GM12878 (cell line): ENCODE measurements around the gene LIN7A. TPM values are rescaled to one million over a fixed set of nuclear protein-coding genes. Genes with fewer than 3 reads are reported as not detected.

Experiments
- ATAC-seq: fragments of 200-7000 bp; cut with Tn5 transposase; 3 replicates; pipeline ENCODE4 v1.9.1; 2020; ENCODE audit warnings: mild to moderate bottlenecking, moderate library complexity
- BruUV-seq: library from RNA; stranded (reverse); fragments of 400-500 nt; replicated peaks from 2 replicates; lab custom pipeline; 2021; lab: Mats Ljungman, UMichigan
- CTCF ChIA-PET: fragments of 300-600 bp; sonication (Branson Sonifier 250); formaldehyde crosslinking; extraction: SDS; loops from one replicate; lab custom pipeline; 2021; ENCODE audit warnings: inconsistent platforms; lab: Yijun Ruan, JAX
- POLR2A ChIA-PET: fragments of 350-600 bp; formaldehyde crosslinking; extraction: SDS; loops from one replicate; lab custom pipeline; 2021; ENCODE audit warnings: inconsistent platforms; lab: Charles Lee
- RAD21 ChIA-PET: fragments of 300-600 bp; sonication (Branson Sonifier 250); formaldehyde crosslinking; loops from one replicate; lab custom pipeline; 2023; ENCODE audit warnings: antibody characterized with exemption; ENCODE audit not compliant: unreplicated experiment; lab: Charles Lee
- SMC1A ChIA-PET: fragments of 300-600 bp; sonication (Branson Sonifier 250); formaldehyde crosslinking; loops from one replicate; lab custom pipeline; 2023; ENCODE audit not compliant: unreplicated experiment, uncharacterized antibody; lab: Charles Lee
- DNase-seq: peaks from one replicate; pipeline ENCODE4 v3.0.0-alpha.2; 2011; ENCODE audit warnings: low read depth, low spot score
- FAIRE-seq: peaks from 3 replicates; lab custom pipeline; 2011; peaks lifted over from hg19 to GRCh38; lab: Jason Lieb, UNC
- H2AFZ ChIP-seq: 2 replicates; pipeline ENCODE4 v1.6.0; 2011; ENCODE audit warnings: low read depth, low read length, control low read depth; ENCODE audit not compliant: control insufficient read depth
- H3K27ac ChIP-seq: 2 replicates; pipeline ENCODE4 v1.5.1; 2011; ENCODE audit warnings: control low read depth; ENCODE audit not compliant: control insufficient read depth, insufficient read depth
- H3K27me3 ChIP-seq, 2 experiments: replicated peaks in 1 of 2; 2 replicates each; pipeline versions ENCODE4 v1.6.0 to v1.6.1; 2011; ENCODE audit warnings: low read length in 1 of 2; ENCODE audit not compliant: control insufficient read depth in 2 of 2, insufficient read depth in 2 of 2
- H3K36me3 ChIP-seq, 2 experiments: 2 replicates each; pipeline ENCODE4 v1.5.1; 2011; ENCODE audit warnings: low read length in 1 of 2; ENCODE audit not compliant: control insufficient read depth in 2 of 2, insufficient read depth in 2 of 2
- H3K4me1 ChIP-seq: 2 replicates; pipeline ENCODE4 v1.6.1; 2011; ENCODE audit warnings: mild to moderate bottlenecking, low read length, moderate library complexity, mixed read lengths; ENCODE audit not compliant: control insufficient read depth, insufficient read depth
- H3K4me2 ChIP-seq: 2 replicates; pipeline ENCODE4 v1.6.0; 2011; ENCODE audit warnings: control low read depth; ENCODE audit not compliant: control insufficient read depth, insufficient read depth
- H3K4me3 ChIP-seq: fragments of 200-600 bp; sonication (generic); 2 replicates; pipeline ENCODE4 v1.5.1; 2016
- H3K79me2 ChIP-seq: 2 replicates; pipeline ENCODE4 v1.6.0; 2011; ENCODE audit warnings: low read length; ENCODE audit not compliant: control insufficient read depth, insufficient read depth
- H3K9ac ChIP-seq: 2 replicates; pipeline ENCODE4 v1.8.0; 2011; ENCODE audit warnings: low read length, control low read depth, mixed read lengths; ENCODE audit not compliant: control insufficient read depth, insufficient read depth
- H3K9me3 ChIP-seq: replicated peaks from 3 replicates; pipeline ENCODE4 v1.5.1; 2011; ENCODE audit warnings: mild to moderate bottlenecking, low read length; ENCODE audit not compliant: control insufficient read depth, insufficient read depth
- H4K20me1 ChIP-seq: 2 replicates; pipeline ENCODE4 v1.6.0; 2011; ENCODE audit not compliant: control insufficient read depth, insufficient read depth
- CEBPZ ChIP-seq: fragments of 150-350 bp; IDR thresholded peaks from 2 replicates; pipeline ENCODE4 v1.6.1; 2016; ENCODE audit warnings: low read depth, low read length
- ESRRA ChIP-seq: IDR thresholded peaks from 2 replicates; pipeline ENCODE4 v1.6.1; 2012; ENCODE audit warnings: mild to moderate bottlenecking, low read length, improper control_type of control experiment
- RELB ChIP-seq: fragments of 450-650 bp; IDR thresholded peaks from 2 replicates; pipeline ENCODE4 v1.6.1; 2017; ENCODE audit warnings: low read depth, mild to moderate bottlenecking, moderate library complexity
- SKIL ChIP-seq: fragments of 450-650 bp; IDR thresholded peaks from 2 replicates; pipeline ENCODE4 v1.6.1; 2017; ENCODE audit warnings: mild to moderate bottlenecking, low read depth, inconsistent platforms; ENCODE audit not compliant: poor library complexity, severe bottlenecking
- SREBF1 ChIP-seq: IDR thresholded peaks from 2 replicates; pipeline ENCODE4 v1.6.1; 2012; ENCODE audit warnings: mild to moderate bottlenecking, low read length
- SRF ChIP-seq, 2 experiments: IDR thresholded peaks; 2 replicates each; pipeline ENCODE4 v1.6.1; 2011; ENCODE audit warnings: low read depth in 2 of 2, low read length in 2 of 2, mild to moderate bottlenecking in 1 of 2, moderate library complexity in 1 of 2
- ZBTB11 ChIP-seq: fragments of 450-650 bp; formaldehyde crosslinking; IDR thresholded peaks from 2 replicates; pipeline ENCODE4 v1.5.0; 2022; ENCODE audit warnings: mild to moderate bottlenecking, missing genetic modification characterization
- WGBS: methylation state at CpG from one replicate; pipeline ENCODE4 v1.1.6; 2016; ENCODE audit warnings: low lambda C conversion rate; ENCODE audit not compliant: insufficient replicate concordance, insufficient coverage; ENCODE audit errors: missing lambda C conversion rate; 5-methylcytosine and 5-hydroxymethylcytosine counted together
- in situ Hi-C: fragments of 300-500 bp; cut with MboI; formaldehyde crosslinking; loops from 9 replicates; pipeline ENCODE4 v1.14.3; 2018; ENCODE audit warnings: mixed read lengths
- intact Hi-C: fragments of 100-400 bp; cut with micrococcal nuclease; formaldehyde crosslinking; loops from one replicate; pipeline ENCODE4 v1.14.2; 2022; ENCODE audit not compliant: unreplicated experiment
- polyA plus RNA-seq, 11 experiments: library from polyadenylated mRNA; depleted of rRNA in 4 of 11; unstranded in 6 of 11; stranded (reverse) in 5 of 11; fragments of >200 nt; fragmentation: Nextera tagmentation in 4 of 11; fragmentation: Illumina TruSeq in 1 of 11; extraction: Ambion mirVana in 4 of 11; extraction: Trizol in 1 of 11; gene quantifications; 1 replicate in 1 of 11; 2 replicates in 10 of 11; pipeline versions ENCODE4 v1.2.1 to v1.2.3, GENCODE V29; 2011 to 2016; ENCODE audit warnings: inconsistent platforms in 2 of 11, missing spikeins in 2 of 11, low read depth in 1 of 11
- total RNA-seq, 4 experiments: library from RNA; depleted of rRNA in 3 of 4; stranded (reverse); fragments of >200 nt in 3 of 4; fragmentation: Illumina TruSeq in 1 of 4; extraction: Trizol in 1 of 4; gene quantifications; 2 replicates each; pipeline versions ENCODE4 v1.2.1 to v1.2.3, GENCODE V29; 2013 to 2021

Gene LIN7A
- total and polyA plus RNA-seq, 10 of the 15 experiments (the other 5 are each of a cell fraction or from before 2014, with no cell fraction given) = 0.04 to 0.93 (median 0.35) TPM; not detected in 1

GRCh38 chr12:80925237-80925636, 12.5 kb downstream of the LIN7A start:
- no peaks in the 10 kb centered on the region for H3K9me3 ChIP-seq
- H3K79me2 ChIP-seq = no peaks in the 10 kb centered on the region
- ChIA-PET RAD21 (no interaction called here), CTCF (no interaction called here), POLR2A (no interaction called here), SMC1A (interaction anchor here (1.2 kb wide), 1 partner anchor 79 kb away, joined by 3 read pairs; no protein-coding TSS in a partner anchor)
- no peak overlapping the region for H3K4me3 ChIP-seq
- H3K27me3 ChIP-seq = no peaks in the 10 kb centered on the region
- no peaks in the 10 kb centered on the region for H4K20me1 ChIP-seq
- intact Hi-C loops = no loop called here
- H3K9ac ChIP-seq = no peak overlapping the region
- no TSS peak for BruUV-seq
- ATAC-seq (no peak), DNase-seq (no peak)
- no peaks in the 10 kb centered on the region for H3K36me3 ChIP-seq
- WGBS = 33% methylated on average over 2 of the region's 2 CpGs
- TF ChIP-seq RELB (no peak), SKIL (no peak), SREBF1 (no peak), ESRRA (no peak), ZBTB11 (CRISPR knock-in tag) (no peak), SRF (IDR thresholded peaks at IDR 0.05; ENCODE audit: low read depth in 2 of 2, low read length in 2 of 2) (no peak), CEBPZ (no peak)
- TF ChIP-seq, all 136 proteins: peak for 0
- H3K4me2 ChIP-seq = no peak overlapping the region
- H3K4me1 ChIP-seq = no peaks in the 10 kb centered on the region
- in situ Hi-C loops = no loop called here
- no peak for FAIRE-seq
- no peak overlapping the region for H3K27ac ChIP-seq
- no peak overlapping the region for H2AFZ ChIP-seq
